ENCODE data around the gene FRAS1.

DNA sequence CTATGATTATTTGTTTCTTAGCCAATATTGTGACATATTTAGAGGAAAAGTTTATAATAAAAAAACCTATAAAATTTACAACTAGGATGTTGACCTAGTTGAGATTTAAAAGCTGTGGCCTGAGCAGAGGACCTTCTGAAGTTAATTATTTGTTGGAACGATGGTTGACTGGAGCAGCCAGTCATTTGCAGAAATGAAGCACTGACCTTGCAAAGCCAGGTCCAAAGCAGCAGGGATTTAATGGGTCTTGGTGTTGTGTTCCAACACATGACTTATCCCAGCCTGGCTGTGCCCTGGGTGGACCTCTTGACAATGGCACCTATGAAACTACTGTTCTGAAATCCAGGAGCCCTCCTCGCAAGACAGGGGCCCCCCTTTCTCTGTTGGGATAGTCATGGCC is 235.2 kb downstream of the FRAS1 start:
- TF ChIP-seq, protein P1, sequence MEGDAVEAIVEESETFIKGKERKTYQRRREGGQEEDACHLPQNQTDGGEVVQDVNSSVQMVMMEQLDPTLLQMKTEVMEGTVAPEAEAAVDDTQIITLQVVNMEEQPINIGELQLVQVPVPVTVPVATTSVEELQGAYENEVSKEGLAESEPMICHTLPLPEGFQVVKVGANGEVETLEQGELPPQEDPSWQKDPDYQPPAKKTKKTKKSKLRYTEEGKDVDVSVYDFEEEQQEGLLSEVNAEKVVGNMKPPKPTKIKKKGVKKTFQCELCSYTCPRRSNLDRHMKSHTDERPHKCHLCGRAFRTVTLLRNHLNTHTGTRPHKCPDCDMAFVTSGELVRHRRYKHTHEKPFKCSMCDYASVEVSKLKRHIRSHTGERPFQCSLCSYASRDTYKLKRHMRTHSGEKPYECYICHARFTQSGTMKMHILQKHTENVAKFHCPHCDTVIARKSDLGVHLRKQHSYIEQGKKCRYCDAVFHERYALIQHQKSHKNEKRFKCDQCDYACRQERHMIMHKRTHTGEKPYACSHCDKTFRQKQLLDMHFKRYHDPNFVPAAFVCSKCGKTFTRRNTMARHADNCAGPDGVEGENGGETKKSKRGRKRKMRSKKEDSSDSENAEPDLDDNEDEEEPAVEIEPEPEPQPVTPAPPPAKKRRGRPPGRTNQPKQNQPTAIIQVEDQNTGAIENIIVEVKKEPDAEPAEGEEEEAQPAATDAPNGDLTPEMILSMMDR (IDR thresholded peaks at IDR 0.05), result no peak
- TF ChIP-seq POLR2A (IDR thresholded peaks at IDR 0.05), result no peak

Measured in ovary (tissue), 3 donors.